Endometrial microvascular endothelial cells (primary cell): Measurements from ENCODE around the gene GORAB. TPM values are rescaled to one million over a fixed set of nuclear protein-coding genes. Genes with fewer than 3 reads are reported as not detected.

Source experiments
- in situ Hi-C: cut with HindIII; loops from 2 replicates; pipeline ENCODE4 v1.10.0; 2017; ENCODE audit warnings: low sequenced_read_pairs, low pct_unique_long_range_greater_than_20kb; ENCODE audit errors: inconsistent ontology term
- total RNA-seq: library from RNA; depleted of rRNA; stranded (reverse); fragments of >200 nt; gene quantifications from one replicate; pipeline ENCODE4 v1.2.3, GENCODE V29; 2015; ENCODE audit errors: inconsistent ontology term

The GORAB gene
- total RNA-seq, 1 donor from 2014 or later, result 6.9 TPM

DNA sequence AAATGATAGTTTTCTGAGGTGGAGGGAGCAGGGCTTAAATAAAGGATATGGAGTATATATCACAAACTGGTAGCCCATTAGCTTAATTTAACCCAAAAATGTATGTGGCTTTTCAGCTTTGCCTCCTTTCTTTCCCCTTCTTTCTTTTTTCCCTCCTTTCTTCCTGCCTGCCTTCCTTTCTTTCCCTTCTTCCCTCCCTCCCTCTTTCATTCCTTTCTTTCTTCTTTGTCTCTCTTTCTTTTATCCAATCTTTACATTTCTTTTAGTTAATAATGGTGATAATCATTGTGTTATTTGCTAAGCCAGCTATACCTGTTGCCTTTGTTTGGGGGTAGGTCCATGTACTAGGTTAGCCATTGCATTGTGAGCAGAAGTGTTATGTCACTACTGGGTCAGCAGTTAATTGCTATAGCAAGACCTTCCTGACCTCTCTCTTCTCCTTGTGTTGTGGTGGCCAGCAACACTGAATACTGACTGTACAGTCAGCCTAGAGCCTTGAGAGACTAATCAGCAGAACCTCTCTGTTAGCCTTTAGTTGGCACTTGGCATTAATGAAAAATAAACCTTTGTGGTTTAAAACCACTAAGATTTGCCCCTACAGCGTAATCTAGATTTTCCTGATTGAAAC, 5.1 kb downstream of the GORAB start:
- in situ Hi-C loops, result no loop called here

DNA sequence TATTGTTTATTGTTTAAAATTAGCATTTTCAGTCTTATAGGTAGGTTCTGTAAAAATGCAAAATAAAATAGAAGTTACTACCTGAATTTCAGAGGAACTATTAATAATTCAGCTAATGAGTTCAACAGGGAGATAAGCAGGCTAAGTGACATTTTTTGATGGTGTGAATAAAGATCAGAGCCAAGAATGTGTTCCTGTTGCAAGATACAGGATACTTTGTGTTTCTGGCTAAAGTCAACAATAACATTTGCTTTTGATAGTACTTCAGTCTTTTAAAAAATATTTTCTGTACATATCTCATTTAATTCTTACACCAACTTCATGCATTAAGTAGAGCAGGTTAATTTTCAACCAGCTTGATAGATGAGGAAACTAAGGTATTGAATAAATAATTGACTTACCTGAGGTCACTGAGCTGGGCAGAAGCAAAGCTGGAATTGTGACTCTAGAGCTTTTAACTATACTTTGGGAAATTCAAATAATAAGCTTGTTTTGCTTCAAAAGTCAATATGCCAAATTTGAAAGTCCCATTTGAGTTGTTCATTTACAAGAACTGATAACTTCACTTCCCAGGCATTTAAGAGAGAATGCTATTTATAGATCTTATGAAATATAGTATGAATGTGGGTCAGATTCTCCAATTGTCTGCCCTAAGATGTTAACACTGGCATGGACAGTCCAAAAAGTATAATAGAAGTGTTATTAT, 6.0 kb downstream of the GORAB start:
- in situ Hi-C loops, result no loop called here

DNA sequence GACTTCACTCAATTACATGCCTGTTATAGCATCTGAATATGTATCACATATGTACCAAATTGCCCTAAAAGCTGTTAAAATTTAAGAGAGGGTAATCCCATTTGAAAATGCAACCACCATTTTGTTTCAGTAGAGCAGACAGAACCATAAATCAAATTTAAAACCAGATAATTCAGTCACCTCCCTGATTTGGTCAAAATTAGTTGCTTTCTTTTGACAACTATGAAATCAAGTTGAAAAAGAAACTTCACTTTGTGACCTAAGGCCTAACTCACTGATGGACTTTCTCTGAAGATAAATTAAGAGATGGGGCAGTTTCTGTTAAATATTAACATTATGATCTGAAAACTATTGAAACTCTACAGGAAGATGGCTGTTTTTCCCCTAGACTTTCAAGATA, 6.7 kb downstream of the GORAB start:
- in situ Hi-C loops, result no loop called here

DNA sequence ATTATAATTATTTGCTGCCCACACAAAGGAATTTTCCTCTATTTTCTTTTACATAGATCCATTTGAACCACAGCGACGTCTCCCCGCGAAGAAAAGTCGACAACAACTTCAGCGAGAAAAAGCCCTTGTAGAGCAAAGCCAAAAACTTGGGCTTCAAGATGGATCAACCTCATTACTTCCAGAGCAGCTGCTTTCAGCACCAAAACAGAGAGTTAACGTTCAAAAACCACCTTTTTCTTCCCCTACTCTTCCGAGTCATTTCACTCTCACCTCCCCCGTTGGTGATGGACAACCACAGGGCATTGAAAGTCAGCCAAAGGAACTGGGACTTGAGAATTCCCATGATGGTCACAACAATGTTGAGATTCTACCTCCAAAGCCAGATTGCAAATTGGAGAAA, 7.2 kb downstream of the GORAB start:
- in situ Hi-C loops, result no loop called here

DNA sequence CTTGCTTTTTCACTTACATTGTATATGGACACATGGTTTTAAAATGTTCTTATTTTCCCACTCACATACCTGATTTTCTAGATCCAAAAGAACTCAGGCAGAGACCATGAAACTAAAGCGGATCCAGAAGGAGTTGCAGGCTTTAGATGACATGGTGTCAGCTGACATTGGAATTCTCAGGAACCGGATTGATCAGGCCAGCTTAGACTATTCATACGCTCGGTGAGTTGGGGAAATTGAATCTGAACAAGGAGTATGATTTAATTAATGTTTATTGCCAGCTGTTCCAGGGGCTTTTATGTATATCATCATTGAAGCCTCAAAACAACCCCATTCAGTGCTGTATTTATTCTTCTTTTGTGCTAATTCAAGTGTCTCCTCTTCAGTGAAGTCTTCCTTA, 12.7 kb downstream of the GORAB start:
- in situ Hi-C loops, result no loop called here

DNA sequence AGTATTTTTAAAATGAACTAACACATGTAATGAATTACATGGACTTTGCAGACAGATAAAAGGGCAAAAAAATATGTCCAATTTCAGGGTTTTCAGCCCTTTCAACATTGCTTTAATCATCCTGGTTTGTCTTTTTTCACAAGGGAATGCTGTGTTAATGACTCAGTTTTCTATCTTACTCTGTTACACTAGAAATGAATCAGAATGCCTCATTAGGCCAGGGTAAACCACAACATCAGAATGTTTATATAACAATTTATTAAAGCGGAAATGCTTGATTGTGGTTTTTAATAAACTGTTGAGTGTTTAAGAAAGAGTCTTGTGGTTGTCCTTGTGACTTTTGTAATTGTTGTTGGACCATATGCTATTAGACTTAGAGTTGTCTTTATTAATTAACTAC, 13.5 kb downstream of the GORAB start:
- in situ Hi-C loops, result no loop called here

DNA sequence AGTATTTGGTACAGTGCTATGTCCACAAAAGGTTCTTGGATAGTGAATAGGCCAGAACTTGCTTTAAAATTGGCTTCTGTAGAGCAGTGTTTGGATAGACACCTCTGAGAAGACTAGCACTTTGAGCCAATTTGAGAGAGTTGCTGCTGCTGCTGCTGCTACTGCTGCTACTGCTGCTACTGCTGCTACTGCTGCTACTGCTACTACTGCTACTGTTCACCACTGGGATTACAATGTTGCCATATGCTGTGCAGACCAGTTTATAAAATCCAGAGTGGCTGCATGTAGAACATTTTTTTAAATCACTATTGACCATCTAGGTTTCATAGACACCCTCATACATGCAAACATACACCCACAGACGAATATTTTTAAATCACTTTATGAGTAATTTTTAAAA, 15.3 kb downstream of the GORAB start:
- in situ Hi-C loops, result no loop called here

DNA sequence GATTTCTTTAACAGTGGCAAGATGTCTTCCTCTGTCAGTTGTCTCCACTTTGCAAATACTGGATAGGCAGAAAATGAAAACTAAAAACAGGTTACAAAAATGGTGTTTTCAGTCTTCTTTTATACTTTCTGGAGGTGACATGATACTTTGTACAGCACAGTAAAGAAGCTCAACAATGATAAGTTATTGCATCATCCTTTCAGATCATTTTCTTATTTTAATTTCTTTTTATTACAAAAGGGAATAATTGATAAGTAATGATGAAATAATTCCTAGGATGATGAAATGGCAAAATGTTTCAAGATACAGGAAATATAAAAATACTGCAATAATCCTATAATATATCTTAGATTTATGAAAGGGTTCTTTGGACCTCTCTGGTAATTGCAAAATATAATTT, 16.5 kb downstream of the GORAB start:
- in situ Hi-C loops, result no loop called here

DNA sequence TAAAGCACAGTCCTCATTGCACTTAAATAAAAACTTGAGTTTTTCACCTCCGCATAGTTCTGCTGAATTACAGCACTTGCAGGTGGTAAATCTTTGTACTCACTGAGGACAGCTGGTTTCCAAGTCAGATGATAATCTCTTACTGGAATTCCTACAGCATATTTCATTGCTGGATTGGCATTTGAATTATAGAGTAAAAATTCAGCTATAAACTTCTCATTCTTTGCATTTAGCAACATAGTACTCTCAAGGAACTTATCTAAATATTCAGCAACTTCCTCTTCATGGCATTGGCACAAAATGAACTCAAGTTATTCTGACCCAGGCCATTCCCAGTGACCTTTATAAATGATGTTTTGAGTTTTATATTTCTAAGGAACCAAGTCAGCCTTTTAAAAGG, 23.4 kb downstream of the GORAB start:
- in situ Hi-C loops, result no loop called here

DNA sequence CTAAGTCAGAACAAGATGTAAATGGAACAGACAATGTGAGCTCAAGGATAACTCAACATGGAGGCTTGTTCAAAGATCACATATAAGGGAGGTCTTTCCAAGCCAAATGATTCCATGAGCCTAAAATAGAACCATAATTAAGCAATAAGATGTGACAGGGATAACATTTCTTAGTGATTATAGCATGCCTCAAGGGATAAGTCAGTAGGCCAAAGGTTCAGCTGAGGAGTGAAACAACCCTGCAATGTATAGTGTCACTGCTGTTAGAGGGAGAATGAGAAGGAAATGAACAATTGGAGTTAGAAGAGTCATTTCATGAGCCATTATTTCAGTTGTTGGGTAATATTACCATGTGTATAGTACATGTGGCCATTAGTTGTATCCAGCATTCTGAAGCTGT, 25.0 kb downstream of the GORAB start:
- in situ Hi-C loops, result no loop called here

DNA sequence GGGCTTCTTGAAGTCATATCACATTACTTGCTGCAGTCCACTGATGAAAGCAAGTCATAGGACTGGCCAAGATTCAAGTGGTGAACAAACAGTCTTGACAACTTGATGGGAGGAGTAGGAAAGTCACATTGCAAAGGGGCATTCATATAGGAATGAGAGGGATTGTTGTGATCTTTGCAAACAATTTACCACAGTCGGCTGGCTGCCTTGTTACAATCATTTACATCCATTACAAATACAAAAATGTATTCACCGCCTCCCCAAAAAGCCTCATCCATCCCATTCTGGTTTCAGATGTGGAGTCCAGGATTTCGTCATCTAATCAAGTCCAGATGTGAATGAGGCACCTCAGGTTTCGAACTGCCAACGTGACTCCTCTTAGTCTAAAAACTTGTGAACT, 26.8 kb downstream of the GORAB start:
- in situ Hi-C loops, result no loop called here

DNA sequence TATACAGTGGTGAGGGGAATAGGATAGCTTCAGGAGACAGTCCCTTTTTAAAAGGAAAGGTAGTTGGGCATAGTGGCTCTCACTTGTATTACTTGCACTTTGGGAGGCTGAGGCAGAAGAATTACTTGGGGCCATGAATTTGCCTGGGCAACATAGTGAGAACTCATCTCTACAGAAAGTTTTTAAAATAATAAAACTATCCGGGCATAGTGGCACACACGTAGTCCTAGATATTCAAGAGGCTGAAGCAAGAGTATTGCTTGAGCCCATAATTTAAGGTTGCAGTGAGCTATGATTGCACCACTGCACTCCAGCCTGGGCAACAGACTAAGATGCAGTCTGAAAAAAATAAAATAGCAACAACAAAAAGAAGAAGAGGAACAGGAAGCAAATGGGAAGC, 27.2 kb downstream of the GORAB start:
- in situ Hi-C loops, result no loop called here

DNA sequence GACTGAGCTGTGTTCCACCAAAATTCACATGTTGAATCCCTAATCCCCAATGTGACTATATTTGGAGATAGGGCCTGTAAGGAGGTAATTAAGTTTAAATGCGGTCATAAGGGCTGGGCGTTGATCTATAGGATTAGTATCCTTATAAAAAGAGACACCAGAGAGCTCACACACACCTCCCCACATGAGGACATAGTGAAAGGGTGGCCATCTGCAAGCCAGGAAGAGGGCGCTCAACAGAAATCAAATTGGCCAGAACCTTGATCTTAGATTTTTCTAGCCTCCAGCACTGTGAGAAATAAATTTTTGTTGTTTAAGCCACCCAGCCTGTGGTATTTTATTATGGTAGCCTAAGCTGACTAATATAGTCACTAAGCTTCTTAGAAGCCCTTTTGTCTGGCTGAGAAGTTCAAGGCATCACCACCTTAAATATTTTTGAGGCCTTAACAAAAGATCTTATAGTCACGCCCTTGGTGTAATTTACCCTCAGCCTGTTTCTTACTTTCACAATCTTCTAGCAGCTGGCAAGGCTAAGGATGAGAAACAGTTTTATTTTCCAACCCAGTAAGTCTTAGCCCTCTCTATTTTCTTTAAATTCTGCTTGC, 28.8 kb downstream of the GORAB start:
- in situ Hi-C loops, result no loop called here

DNA sequence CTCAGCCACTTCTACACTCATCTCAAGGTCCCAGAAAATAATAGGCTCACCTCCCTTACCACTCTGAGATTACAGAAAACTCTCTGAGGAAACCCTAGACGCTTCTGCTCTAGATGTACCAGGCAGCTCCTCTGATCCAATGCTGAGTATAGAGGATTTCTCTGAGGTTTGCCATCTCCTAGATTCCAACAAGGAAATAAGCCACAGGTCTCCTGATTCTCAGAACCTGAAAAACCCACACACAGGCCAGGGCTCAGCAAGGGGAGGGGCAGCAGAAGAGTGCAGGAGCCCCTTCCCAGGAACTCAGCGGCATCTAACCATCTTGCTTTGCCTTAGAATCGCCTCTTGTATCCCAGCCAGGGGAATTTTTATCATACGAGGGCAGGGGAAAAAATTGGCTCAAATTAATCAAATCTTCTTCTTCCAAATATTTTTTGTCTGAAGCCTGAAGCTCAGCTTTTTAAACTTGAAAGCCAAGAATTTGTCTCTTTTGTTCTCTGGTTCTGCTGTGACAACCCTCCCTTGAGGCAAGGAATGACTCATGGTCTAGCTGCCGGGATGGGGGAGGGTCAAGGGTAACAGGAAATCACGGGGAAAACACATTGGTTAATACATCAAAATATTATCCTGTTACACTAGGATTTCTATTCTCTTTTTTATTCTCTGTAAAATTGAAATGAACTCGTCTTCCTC, 30.8 kb downstream of the GORAB start:
- in situ Hi-C loops, result no loop called here

DNA sequence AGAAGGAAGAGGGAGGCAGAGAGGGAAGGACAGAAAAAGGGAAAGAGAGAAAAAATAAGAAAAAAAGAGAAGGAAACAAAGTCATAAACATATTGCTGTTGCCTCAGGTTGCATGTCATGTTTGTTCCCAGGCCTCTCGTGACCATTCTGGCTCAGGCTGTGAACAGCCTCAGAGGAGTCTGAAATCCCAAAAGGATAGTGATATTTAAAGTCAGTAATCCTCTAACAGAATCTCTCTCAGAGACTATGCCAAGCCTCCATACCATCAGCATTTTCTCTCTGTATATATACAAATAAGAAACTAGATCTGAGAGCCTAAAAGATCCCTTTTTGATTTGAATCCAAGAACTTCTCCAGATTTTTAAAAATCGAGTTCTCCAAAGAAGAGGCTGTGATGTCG, 35.2 kb downstream of the GORAB start:
- in situ Hi-C loops, result no loop called here

DNA sequence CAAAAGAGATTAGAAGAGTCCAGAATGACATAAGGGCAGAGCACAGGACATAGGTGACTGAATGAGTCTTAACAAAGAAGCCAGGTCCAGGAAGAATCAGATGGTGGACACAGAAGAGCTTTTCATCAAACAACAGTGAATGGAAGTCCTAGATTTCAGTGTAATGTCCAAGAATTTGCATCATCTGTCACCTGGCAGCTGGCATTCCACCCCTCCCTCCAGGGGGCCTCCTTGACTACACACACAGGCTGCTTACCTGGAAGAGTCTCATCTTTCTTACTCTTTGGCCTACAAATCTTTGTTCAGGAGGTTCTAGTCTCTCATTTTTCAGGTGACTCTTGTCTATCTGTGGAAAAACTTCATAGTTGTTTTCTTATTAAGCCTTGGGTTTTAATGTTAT, 36.2 kb downstream of the GORAB start:
- in situ Hi-C loops, result no loop called here

DNA sequence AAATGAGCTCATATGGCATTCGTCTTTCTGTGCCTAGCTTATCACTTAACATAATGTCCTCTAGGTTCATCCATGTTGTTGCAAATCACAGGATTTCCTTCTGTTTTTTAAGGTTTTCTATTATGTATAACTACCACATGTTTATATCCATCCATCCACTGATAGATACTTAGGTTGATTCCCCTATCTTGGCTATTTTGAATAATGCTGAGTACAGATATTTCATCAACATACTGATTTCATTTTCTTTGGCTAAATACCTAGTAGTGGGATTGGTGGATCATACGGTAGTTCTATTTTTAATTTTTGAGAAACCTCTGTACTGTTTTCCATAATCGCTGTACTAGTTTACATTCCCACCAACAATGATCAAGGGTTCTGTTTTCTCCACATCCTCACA, 45.0 kb downstream of the GORAB start:
- in situ Hi-C loops, result no loop called here

DNA sequence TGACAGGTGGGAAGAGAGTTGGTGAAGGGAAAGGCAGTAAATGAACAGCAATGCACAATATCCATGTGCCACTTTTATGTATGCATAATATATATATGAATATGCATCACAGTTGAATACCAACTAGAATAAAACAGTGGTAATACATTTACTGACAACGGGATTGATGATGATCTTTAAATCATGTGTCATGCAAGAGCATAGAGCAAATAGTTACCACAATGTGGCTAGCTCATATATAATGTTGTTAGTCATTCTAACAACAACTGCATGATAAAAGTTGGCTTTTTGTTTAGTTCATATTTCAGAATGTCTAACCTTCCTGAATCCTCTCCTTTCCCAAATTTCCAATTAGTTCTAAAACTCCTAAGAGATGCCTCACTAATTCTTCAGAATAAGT, 46.4 kb downstream of the GORAB start:
- in situ Hi-C loops, result no loop called here

DNA sequence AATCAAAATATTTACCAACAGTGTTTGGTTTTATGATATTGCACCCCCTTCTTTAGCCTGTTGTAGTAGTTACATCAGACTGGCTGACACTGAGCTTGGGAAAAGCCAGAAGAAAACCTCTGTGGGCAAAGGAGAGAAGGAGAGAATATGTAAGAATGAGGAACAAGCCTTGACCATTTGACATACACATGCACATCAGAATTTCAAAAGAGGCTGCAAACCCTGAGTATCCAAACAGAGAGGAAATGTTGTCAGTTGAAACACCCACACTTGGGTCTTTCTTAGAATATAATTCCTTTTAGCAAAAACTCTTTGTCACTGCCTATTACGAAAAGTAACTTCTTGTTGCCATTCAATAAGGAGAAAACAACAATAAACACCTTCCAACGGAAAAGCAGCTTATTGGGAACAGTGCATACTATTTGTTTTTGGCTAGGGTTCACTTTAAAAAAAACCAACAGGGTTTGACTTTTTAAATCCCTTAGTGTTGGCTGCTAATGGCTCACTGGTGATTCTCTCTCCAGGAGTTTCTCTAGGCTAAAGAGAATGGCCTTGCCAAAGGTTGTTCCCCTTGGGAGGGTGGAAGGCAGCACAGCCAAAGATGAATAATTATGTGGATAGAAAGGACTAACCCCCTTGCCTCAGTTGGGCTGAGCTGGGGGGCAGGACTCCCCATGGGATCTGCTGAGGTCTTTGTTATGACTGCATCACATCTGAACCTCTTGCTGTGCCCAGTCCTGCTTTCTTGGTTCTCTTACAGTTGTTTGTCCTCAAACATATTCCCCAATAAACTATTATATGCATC, 48.9 kb downstream of the GORAB start:
- in situ Hi-C loops, result no loop called here
